DND-41 (cell line): Measurements from ENCODE around the gene DCLK1.

ENCODE experiments used
- EZH2 ChIP-seq: IDR thresholded peaks from 3 replicates; pipeline ENCODE4 v1.6.1; 2012; ENCODE audit warnings: borderline replicate concordance, low read depth, mild to moderate bottlenecking, moderate library complexity, low read length, inconsistent platforms; ENCODE audit not compliant: severe bottlenecking
- TF ChIP-seq, protein P1 (sequence below): IDR thresholded peaks from 2 replicates; pipeline ENCODE4 v1.5.1; 2012; ENCODE audit warnings: borderline replicate concordance, low read length, moderate library complexity, mild to moderate bottlenecking; ENCODE audit not compliant: poor library complexity, severe bottlenecking; ENCODE audit errors: extremely low read depth

DNA sequence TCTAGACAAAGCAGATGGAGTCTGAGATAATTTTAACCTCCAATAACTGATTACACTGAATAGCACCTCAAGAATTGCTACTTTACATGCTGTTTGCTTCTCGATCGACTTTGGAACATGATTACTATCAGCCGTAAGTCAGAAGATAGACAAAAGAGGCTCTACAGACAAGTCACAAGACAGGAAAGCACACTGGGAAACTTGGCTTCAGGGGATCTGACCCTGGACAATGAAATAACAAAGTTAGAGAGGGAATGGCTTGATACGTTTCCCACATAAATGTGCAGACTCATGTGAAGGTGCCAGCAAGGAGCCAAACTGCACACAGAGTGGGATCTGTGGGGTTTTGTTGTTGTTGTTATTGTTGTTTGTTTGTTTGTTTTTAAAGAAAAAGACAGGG lies 28.5 kb downstream of the DCLK1 start:
- no peak for TF ChIP-seq EZH2
- TF ChIP-seq, protein P1, sequence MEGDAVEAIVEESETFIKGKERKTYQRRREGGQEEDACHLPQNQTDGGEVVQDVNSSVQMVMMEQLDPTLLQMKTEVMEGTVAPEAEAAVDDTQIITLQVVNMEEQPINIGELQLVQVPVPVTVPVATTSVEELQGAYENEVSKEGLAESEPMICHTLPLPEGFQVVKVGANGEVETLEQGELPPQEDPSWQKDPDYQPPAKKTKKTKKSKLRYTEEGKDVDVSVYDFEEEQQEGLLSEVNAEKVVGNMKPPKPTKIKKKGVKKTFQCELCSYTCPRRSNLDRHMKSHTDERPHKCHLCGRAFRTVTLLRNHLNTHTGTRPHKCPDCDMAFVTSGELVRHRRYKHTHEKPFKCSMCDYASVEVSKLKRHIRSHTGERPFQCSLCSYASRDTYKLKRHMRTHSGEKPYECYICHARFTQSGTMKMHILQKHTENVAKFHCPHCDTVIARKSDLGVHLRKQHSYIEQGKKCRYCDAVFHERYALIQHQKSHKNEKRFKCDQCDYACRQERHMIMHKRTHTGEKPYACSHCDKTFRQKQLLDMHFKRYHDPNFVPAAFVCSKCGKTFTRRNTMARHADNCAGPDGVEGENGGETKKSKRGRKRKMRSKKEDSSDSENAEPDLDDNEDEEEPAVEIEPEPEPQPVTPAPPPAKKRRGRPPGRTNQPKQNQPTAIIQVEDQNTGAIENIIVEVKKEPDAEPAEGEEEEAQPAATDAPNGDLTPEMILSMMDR: no peak
